Glutamatergic neuron (in vitro differentiated cells): Measurements from ENCODE around the gene CDC14A. TPM values are rescaled to one million over a fixed set of nuclear protein-coding genes. Genes with fewer than 3 reads are reported as not detected.

Experiments used
- DNase-seq: peaks from one replicate; pipeline ENCODE4 v3.0.0; 2022
- H3K27ac Mint-ChIP-seq: one replicate; pipeline ENCODE4 v1.8.0; 2020; ENCODE audit warnings: mild to moderate bottlenecking, mixed read lengths, inconsistent platforms; ENCODE audit not compliant: unreplicated experiment
- H3K27me3 Mint-ChIP-seq: one replicate; pipeline ENCODE4 v1.8.0; 2020; ENCODE audit warnings: mild to moderate bottlenecking, moderate library complexity, mixed read lengths, inconsistent platforms; ENCODE audit not compliant: unreplicated experiment
- H3K36me3 Mint-ChIP-seq: one replicate; pipeline ENCODE4 v1.8.0; 2020; ENCODE audit warnings: mild to moderate bottlenecking, mixed read lengths, inconsistent platforms; ENCODE audit not compliant: unreplicated experiment
- H3K4me1 Mint-ChIP-seq: one replicate; pipeline ENCODE4 v1.8.0; 2020; ENCODE audit warnings: mild to moderate bottlenecking, low read depth, mixed read lengths, inconsistent platforms; ENCODE audit not compliant: unreplicated experiment
- H3K4me3 Mint-ChIP-seq: one replicate; pipeline ENCODE4 v1.8.0; 2020; ENCODE audit warnings: mild to moderate bottlenecking, mixed read lengths, inconsistent platforms; ENCODE audit not compliant: unreplicated experiment
- H3K9me3 Mint-ChIP-seq: one replicate; pipeline ENCODE4 v1.8.0; 2020; ENCODE audit warnings: mild to moderate bottlenecking, moderate library complexity, mixed read lengths, inconsistent platforms; ENCODE audit not compliant: unreplicated experiment
- CTCF ChIP-seq: fragments of 200-600 bp; sonication (generic); IDR thresholded peaks from one replicate; pipeline ENCODE4 v1.5.0; 2021; ENCODE audit not compliant: partially characterized antibody, unreplicated experiment
- total RNA-seq: library from RNA; stranded (reverse); fragmentation: NEBNext Ultra II Directional; extraction: Animal tissue kit (Norgen Biotek cat#: 25700); gene quantifications from one replicate; pipeline ENCODE4 v1.2.1, GENCODE V29; 2021; ENCODE audit not compliant: unreplicated experiment

The CDC14A gene
- total RNA-seq, 1 donor from 2014 or later, result 9.2 TPM

- Mint-ChIP-seq H3K4me1 (peaks cover 4% of the 10 kb centered on the region), H3K27ac (no peak overlapping the region)
- TF ChIP-seq CTCF, result no peak
Measured at GRCh38 chr1:100395913-100396312, 43.6 kb downstream of the CDC14A start.

GRCh38 chr1:100396651-100397050 is 44.3 kb downstream of the CDC14A start:
- H3K36me3 Mint-ChIP-seq, result no peaks in the 10 kb centered on the region
- H3K27ac Mint-ChIP-seq, result no peak overlapping the region
- H3K4me1 Mint-ChIP-seq, result peaks cover 4% of the 10 kb centered on the region
- TF ChIP-seq CTCF, result no peak
- no peaks in the 10 kb centered on the region for H3K27me3 Mint-ChIP-seq
- no peak for DNase-seq
- H3K9me3 Mint-ChIP-seq, result no peaks in the 10 kb centered on the region
- no peak overlapping the region for H3K4me3 Mint-ChIP-seq

More at GRCh38 chr1:100395913-100396312, 43.6 kb downstream of the CDC14A start:
- DNase-seq, result no peak
- Mint-ChIP-seq H3K27me3 (no peaks in the 10 kb centered on the region), H3K4me3 (no peak overlapping the region), H3K9me3 (no peaks in the 10 kb centered on the region), H3K36me3 (no peaks in the 10 kb centered on the region)

GRCh38 chr1:100397681-100398080 is 45.4 kb downstream of the CDC14A start:
- DNase-seq, result no peak
- Mint-ChIP-seq H3K4me3 (no peak overlapping the region), H3K9me3 (no peaks in the 10 kb centered on the region), H3K27me3 (no peaks in the 10 kb centered on the region), H3K36me3 (no peaks in the 10 kb centered on the region), H3K4me1 (peaks cover 4% of the 10 kb centered on the region), H3K27ac (no peak overlapping the region)
- no peak for TF ChIP-seq CTCF

GRCh38 chr1:100398648-100399047 is 46.3 kb downstream of the CDC14A start:
- TF ChIP-seq CTCF, result no peak
- DNase-seq, result no peak
- Mint-ChIP-seq H3K9me3 (no peaks in the 10 kb centered on the region), H3K4me3 (no peak overlapping the region), H3K4me1 (peaks cover 4% of the 10 kb centered on the region), H3K27me3 (no peaks in the 10 kb centered on the region), H3K36me3 (no peaks in the 10 kb centered on the region), H3K27ac (no peak overlapping the region)

- H3K27ac Mint-ChIP-seq, result no peak overlapping the region
- H3K4me1 Mint-ChIP-seq, result no peaks in the 10 kb centered on the region
- DNase-seq, result no peak
- no peak overlapping the region for H3K4me3 Mint-ChIP-seq
- H3K27me3 Mint-ChIP-seq, result no peaks in the 10 kb centered on the region
- no peaks in the 10 kb centered on the region for H3K9me3 Mint-ChIP-seq
- H3K36me3 Mint-ChIP-seq, result no peaks in the 10 kb centered on the region
- TF ChIP-seq CTCF, result no peak
Measured at GRCh38 chr1:100400404-100400803, 48.1 kb downstream of the CDC14A start.
